ENCODE results near the gene CCDC85C. TPM values are rescaled to one million over a fixed set of nuclear protein-coding genes. Genes with fewer than 3 reads are reported as not detected.

Gene CCDC85C
- total RNA-seq, 1 experiment from 2014 or later, result 36.4 TPM

DNA sequence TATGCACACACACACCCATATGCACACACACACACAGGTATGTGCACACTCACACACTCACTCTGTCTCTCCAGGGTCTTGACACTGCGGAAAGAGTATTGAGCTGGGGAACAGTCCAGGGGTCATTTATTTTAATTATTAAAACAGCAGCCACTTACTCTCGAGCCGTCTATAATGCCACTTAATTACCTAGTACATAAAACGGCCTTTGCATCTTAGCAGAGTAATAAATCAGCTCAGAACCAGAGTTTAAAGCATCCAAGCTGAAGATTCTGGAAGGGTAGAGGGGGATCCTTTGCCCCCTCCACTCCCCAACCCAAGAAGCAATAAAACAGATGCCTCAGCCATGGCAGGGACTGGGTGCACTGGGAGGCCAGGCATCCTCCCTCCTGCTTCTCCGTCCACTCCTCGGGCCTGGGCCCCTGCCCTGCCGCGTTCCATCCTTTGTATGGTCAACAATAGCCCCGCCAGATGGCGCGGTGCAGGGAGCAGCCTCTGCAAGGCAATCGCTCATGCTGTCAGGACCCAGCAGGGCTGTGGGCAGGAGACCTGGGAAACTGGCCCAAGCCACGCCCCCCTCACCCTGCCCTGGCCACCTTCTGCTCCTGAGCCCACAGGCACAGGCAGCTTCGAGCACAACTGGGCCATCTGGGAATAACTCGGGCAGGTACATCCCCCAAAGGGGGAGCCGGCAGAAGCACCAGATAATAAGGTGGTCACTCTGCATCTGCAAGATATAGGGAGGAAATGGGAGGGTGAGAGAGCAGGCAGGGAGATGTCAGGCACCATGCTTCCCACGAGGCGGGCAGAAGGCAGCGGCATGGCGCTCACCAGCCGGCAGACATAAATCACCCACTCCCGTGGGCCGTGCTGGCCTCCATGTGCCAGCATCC, 40.9 kb downstream of the CCDC85C start:
- BruUV-seq (replicated peaks), result no TSS peak
- TF ChIP-seq, protein P1, sequence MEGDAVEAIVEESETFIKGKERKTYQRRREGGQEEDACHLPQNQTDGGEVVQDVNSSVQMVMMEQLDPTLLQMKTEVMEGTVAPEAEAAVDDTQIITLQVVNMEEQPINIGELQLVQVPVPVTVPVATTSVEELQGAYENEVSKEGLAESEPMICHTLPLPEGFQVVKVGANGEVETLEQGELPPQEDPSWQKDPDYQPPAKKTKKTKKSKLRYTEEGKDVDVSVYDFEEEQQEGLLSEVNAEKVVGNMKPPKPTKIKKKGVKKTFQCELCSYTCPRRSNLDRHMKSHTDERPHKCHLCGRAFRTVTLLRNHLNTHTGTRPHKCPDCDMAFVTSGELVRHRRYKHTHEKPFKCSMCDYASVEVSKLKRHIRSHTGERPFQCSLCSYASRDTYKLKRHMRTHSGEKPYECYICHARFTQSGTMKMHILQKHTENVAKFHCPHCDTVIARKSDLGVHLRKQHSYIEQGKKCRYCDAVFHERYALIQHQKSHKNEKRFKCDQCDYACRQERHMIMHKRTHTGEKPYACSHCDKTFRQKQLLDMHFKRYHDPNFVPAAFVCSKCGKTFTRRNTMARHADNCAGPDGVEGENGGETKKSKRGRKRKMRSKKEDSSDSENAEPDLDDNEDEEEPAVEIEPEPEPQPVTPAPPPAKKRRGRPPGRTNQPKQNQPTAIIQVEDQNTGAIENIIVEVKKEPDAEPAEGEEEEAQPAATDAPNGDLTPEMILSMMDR (conservative IDR thresholded peaks at IDR 0.05; ENCODE audit: low read depth, low read length), result peak; percentile 77
- TF ChIP-seq EZH2 (IDR thresholded peaks at IDR 0.05; ENCODE audit: low read length, unreplicated experiment) (no peak), EZH2phosphoT487 (IDR thresholded peaks at IDR 0.05; ENCODE audit: borderline replicate concordance, low read length) (no peak)
- no peak overlapping the region for H3K9ac ChIP-seq (ENCODE audit: low read length)
- peak; percentile 80 for ATAC-seq
- no peaks in the 10 kb centered on the region for H3F3A ChIP-seq (ENCODE audit: low read length, unreplicated experiment)
- intact Hi-C loops (cut with micrococcal nuclease), result loop anchor here (1.0 to 5.0 kb wide), 3 partner anchors 41 to 66 kb away; partner anchors contain the start of gene CCDC85C
- no peaks in the 10 kb centered on the region for H3K36me3 ChIP-seq (ENCODE audit: low read depth, low read length)
- ChIA-PET CTCF (no interaction called here), POLR2A (ENCODE audit: unreplicated experiment) (interaction anchor here (0.7 kb wide), 1 partner anchor 17 kb away, joined by 3 read pairs; no protein-coding TSS in a partner anchor)
- no peak overlapping the region for H2AFZ ChIP-seq (ENCODE audit: low read length)
- no peak overlapping the region for H3K27ac ChIP-seq (ENCODE audit: low read length)
- no peaks in the 10 kb centered on the region for H3K27me3 ChIP-seq (ENCODE audit: low read length)
- H3K79me2 ChIP-seq (ENCODE audit: low read length), result peaks cover 96% of the 10 kb centered on the region
- no peaks in the 10 kb centered on the region for H3K9me2 ChIP-seq (replicated peaks; ENCODE audit: low read length)
- peaks cover 15% of the 10 kb centered on the region for H4K20me1 ChIP-seq (ENCODE audit: low read length)
- peak; percentile 87 for DNase-seq
- H3K9me3 ChIP-seq (ENCODE audit: low read length), result no peaks in the 10 kb centered on the region
- no peak overlapping the region for H3K4me2 ChIP-seq (ENCODE audit: low read length)
- peaks cover 54% of the 10 kb centered on the region for H3K4me1 ChIP-seq (ENCODE audit: insufficient read depth, low read length)
- no peak overlapping the region for H3K4me3 ChIP-seq (ENCODE audit: low read length)

DNA sequence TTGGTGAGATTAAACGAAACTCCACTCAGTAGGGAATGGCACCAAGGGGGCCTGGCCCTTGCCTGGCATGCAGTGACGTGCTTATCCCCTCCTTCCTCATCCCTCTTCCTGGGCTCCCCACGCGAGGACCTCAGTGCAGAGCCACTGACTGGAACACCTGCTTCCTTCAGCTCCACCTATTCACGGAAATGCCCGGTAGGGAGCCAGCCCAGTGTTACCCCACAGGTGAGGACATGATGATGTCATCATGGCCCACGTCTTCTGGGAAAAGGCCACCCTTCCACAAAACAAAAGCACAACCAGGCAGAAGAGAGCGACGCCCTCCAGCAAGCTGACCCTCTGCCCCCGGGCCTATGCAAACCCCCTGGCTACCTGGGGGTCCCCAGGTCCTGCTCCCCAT, 42.1 kb downstream of the CCDC85C start:
- no peak for DNase-seq
- intact Hi-C loops (cut with micrococcal nuclease), result loop anchor here (2.0 to 5.0 kb wide), 2 partner anchors 40 to 43 kb away; partner anchors contain the start of gene CCDC85C
- no peak overlapping the region for H3K4me3 ChIP-seq (ENCODE audit: low read length)
- no TSS peak for BruUV-seq (replicated peaks)
- H3K9me3 ChIP-seq (ENCODE audit: low read length), result no peaks in the 10 kb centered on the region
- H3K4me2 ChIP-seq (ENCODE audit: low read length), result no peak overlapping the region
- no peaks in the 10 kb centered on the region for H3F3A ChIP-seq (ENCODE audit: low read length, unreplicated experiment)
- no peaks in the 10 kb centered on the region for H3K36me3 ChIP-seq (ENCODE audit: low read depth, low read length)
- no peak for ATAC-seq
- peaks cover 92% of the 10 kb centered on the region for H3K79me2 ChIP-seq (ENCODE audit: low read length)
- peaks cover 15% of the 10 kb centered on the region for H4K20me1 ChIP-seq (ENCODE audit: low read length)
- H3K9me2 ChIP-seq (replicated peaks; ENCODE audit: low read length), result no peaks in the 10 kb centered on the region
- no peak overlapping the region for H3K27ac ChIP-seq (ENCODE audit: low read length)
- peaks cover 51% of the 10 kb centered on the region for H3K4me1 ChIP-seq (ENCODE audit: insufficient read depth, low read length)
- ChIA-PET POLR2A (ENCODE audit: unreplicated experiment) (no interaction called here), CTCF (no interaction called here)
- no peak overlapping the region for H3K9ac ChIP-seq (ENCODE audit: low read length)
- H3K27me3 ChIP-seq (ENCODE audit: low read length), result no peaks in the 10 kb centered on the region
- TF ChIP-seq EZH2 (IDR thresholded peaks at IDR 0.05; ENCODE audit: low read length, unreplicated experiment), result no peak
- TF ChIP-seq, protein P1 (conservative IDR thresholded peaks at IDR 0.05; ENCODE audit: low read depth, low read length), result no peak
- TF ChIP-seq EZH2phosphoT487 (IDR thresholded peaks at IDR 0.05; ENCODE audit: borderline replicate concordance, low read length), result no peak
- H2AFZ ChIP-seq (ENCODE audit: low read length), result no peak overlapping the region

Data from PC-3 (cell line).